Glutamatergic neuron (in vitro differentiated cells): Measurements from ENCODE around the gene PPM1D. TPM values are rescaled to one million over a fixed set of nuclear protein-coding genes. Genes with fewer than 3 reads are reported as not detected.
A peak's percentile ranks its signal among the peaks of the same experiment; 100 is the strongest.
"Not testable (repeated sequence)": the region's sequence is repeated elsewhere in the genome, so short reads cannot be mapped to it uniquely, and the experiment has no call there.

Experiments
- DNase-seq: peaks from one replicate; pipeline ENCODE4 v3.0.0; 2022
- H3K27ac Mint-ChIP-seq: one replicate; pipeline ENCODE4 v1.8.0; 2020; ENCODE audit warnings: mild to moderate bottlenecking, mixed read lengths, inconsistent platforms; ENCODE audit not compliant: unreplicated experiment
- H3K27me3 Mint-ChIP-seq: one replicate; pipeline ENCODE4 v1.8.0; 2020; ENCODE audit warnings: mild to moderate bottlenecking, moderate library complexity, mixed read lengths, inconsistent platforms; ENCODE audit not compliant: unreplicated experiment
- H3K36me3 Mint-ChIP-seq: one replicate; pipeline ENCODE4 v1.8.0; 2020; ENCODE audit warnings: mild to moderate bottlenecking, mixed read lengths, inconsistent platforms; ENCODE audit not compliant: unreplicated experiment
- H3K4me1 Mint-ChIP-seq: one replicate; pipeline ENCODE4 v1.8.0; 2020; ENCODE audit warnings: mild to moderate bottlenecking, low read depth, mixed read lengths, inconsistent platforms; ENCODE audit not compliant: unreplicated experiment
- H3K4me3 Mint-ChIP-seq: one replicate; pipeline ENCODE4 v1.8.0; 2020; ENCODE audit warnings: mild to moderate bottlenecking, mixed read lengths, inconsistent platforms; ENCODE audit not compliant: unreplicated experiment
- H3K9me3 Mint-ChIP-seq: one replicate; pipeline ENCODE4 v1.8.0; 2020; ENCODE audit warnings: mild to moderate bottlenecking, moderate library complexity, mixed read lengths, inconsistent platforms; ENCODE audit not compliant: unreplicated experiment
- CTCF ChIP-seq: fragments of 200-600 bp; sonication (generic); IDR thresholded peaks from one replicate; pipeline ENCODE4 v1.5.0; 2021; ENCODE audit not compliant: partially characterized antibody, unreplicated experiment
- total RNA-seq: library from RNA; stranded (reverse); fragmentation: NEBNext Ultra II Directional; extraction: Animal tissue kit (Norgen Biotek cat#: 25700); gene quantifications from one replicate; pipeline ENCODE4 v1.2.1, GENCODE V29; 2021; ENCODE audit not compliant: unreplicated experiment

The PPM1D gene
- total RNA-seq, 1 donor from 2014 or later = 19.3 TPM

GRCh38 chr17:60665602-60666001 lies 65.6 kb downstream of the PPM1D start:
- DNase-seq = no peak
- Mint-ChIP-seq H3K27ac (peak overlapping the region; percentile 20), H3K36me3 (no peaks in the 10 kb centered on the region), H3K27me3 (no peaks in the 10 kb centered on the region), H3K4me3 (no peak overlapping the region), H3K4me1 (no peaks in the 10 kb centered on the region), H3K9me3 (peaks cover 2% of the 10 kb centered on the region)
- TF ChIP-seq CTCF = no peak

- H3K27ac Mint-ChIP-seq, H3K9me3 Mint-ChIP-seq, H3K36me3 Mint-ChIP-seq, H3K27me3 Mint-ChIP-seq, H3K4me1 Mint-ChIP-seq, DNase-seq, H3K4me3 Mint-ChIP-seq: not testable (repeated sequence)
These were observed 68.7 kb downstream of the PPM1D start for GRCh38 chr17:60668741-60669140.

- no peak overlapping the region for H3K4me3 Mint-ChIP-seq
- peaks cover 1% of the 10 kb centered on the region for H3K27me3 Mint-ChIP-seq
- DNase-seq = no peak
- no peak overlapping the region for H3K27ac Mint-ChIP-seq
- peaks cover 5% of the 10 kb centered on the region for H3K9me3 Mint-ChIP-seq
- no peak for TF ChIP-seq CTCF
- H3K4me1 Mint-ChIP-seq = no peaks in the 10 kb centered on the region
- H3K36me3 Mint-ChIP-seq = no peaks in the 10 kb centered on the region
These were observed 71.5 kb downstream of the PPM1D start for GRCh38 chr17:60671482-60671881.

- H3K36me3 Mint-ChIP-seq, H3K27ac Mint-ChIP-seq, DNase-seq, H3K4me3 Mint-ChIP-seq, H3K27me3 Mint-ChIP-seq, H3K4me1 Mint-ChIP-seq: not testable (repeated sequence)
- peaks cover 12% of the 10 kb centered on the region for H3K9me3 Mint-ChIP-seq
These were observed 74.6 kb downstream of the PPM1D start for GRCh38 chr17:60674637-60675036.

GRCh38 chr17:60675997-60676396 lies 76.0 kb downstream of the PPM1D start:
- Mint-ChIP-seq H3K27me3 (peaks cover 4% of the 10 kb centered on the region), H3K9me3 (peaks cover 10% of the 10 kb centered on the region), H3K27ac (no peak overlapping the region), H3K36me3 (no peaks in the 10 kb centered on the region), H3K4me3 (peak overlapping the region; percentile 40), H3K4me1 (peaks cover 6% of the 10 kb centered on the region)
- TF ChIP-seq CTCF = no peak
- no peak for DNase-seq

GRCh38 chr17:60676758-60677307 lies 76.8 kb downstream of the PPM1D start:
- Mint-ChIP-seq H3K4me3 (peak overlapping the region; percentile 100), H3K36me3 (no peaks in the 10 kb centered on the region), H3K9me3 (peaks cover 10% of the 10 kb centered on the region), H3K27ac (peak overlapping the region; percentile 65), H3K27me3 (peaks cover 4% of the 10 kb centered on the region), H3K4me1 (peaks cover 6% of the 10 kb centered on the region)
- TF ChIP-seq CTCF = no peak
- no peak for DNase-seq
